Mucosa of stomach (tissue), 1 donor: ENCODE data around the gene THOC6.
A peak's percentile ranks its signal among the peaks of the same experiment; 100 is the strongest.

ENCODE experiments used
- H3K27me3 ChIP-seq: one replicate; pipeline ENCODE4 v1.7.0; 2013; ENCODE audit warnings: mild to moderate bottlenecking, low read length; ENCODE audit not compliant: control insufficient read depth, insufficient read depth
- H3K36me3 ChIP-seq: one replicate; pipeline ENCODE4 v1.7.0; 2013; ENCODE audit warnings: low read length; ENCODE audit not compliant: control insufficient read depth, insufficient read depth
- H3K4me1 ChIP-seq: one replicate; pipeline ENCODE4 v1.7.0; 2013; ENCODE audit warnings: mild to moderate bottlenecking, low read length; ENCODE audit not compliant: control insufficient read depth, insufficient read depth
- H3K4me3 ChIP-seq: one replicate; pipeline ENCODE4 v1.7.0; 2013; ENCODE audit warnings: low read length
- H3K9ac ChIP-seq: one replicate; pipeline ENCODE4 v1.7.0; 2013; ENCODE audit warnings: mild to moderate bottlenecking, low read length, moderate library complexity
- H3K9me3 ChIP-seq: one replicate; pipeline ENCODE4 v1.7.0; 2013; ENCODE audit warnings: mild to moderate bottlenecking, low read length, moderate library complexity; ENCODE audit not compliant: control insufficient read depth
- donor health status: Pancreatic carcinoma.

The THOC6 gene

DNA sequence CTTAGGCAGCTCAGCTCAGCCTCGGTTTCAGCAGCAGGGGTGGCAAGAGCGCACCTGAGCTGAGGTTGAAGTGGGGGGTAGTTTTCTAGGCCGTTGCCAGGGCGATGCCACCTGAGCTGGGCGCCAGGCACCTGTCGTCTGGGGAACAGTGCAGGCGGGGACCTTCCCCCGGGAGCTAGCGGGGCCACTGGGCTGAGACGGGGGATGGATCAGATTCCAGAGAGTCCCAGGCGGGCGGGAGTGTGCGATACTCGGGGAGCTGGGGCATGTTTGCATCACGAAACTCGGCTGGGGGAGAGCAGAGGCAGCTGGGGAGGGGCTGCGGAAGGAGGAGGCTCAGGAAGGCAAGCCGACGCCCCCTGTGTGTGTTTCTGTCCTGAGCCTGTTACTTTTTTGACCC, 11.6 kb upstream of the THOC6 start:
- Histone ChIP-seq H3K9ac (no peak overlapping the region), H3K36me3 (no peaks in the 10 kb centered on the region), H3K27me3 (peaks cover 40% of the 10 kb centered on the region), H3K4me3 (no peak overlapping the region), H3K9me3 (no peaks in the 10 kb centered on the region), H3K4me1 (peaks cover 39% of the 10 kb centered on the region)

- Histone ChIP-seq H3K9me3 (no peaks in the 10 kb centered on the region), H3K27me3 (peaks cover 45% of the 10 kb centered on the region), H3K36me3 (no peaks in the 10 kb centered on the region), H3K4me1 (peaks cover 32% of the 10 kb centered on the region), H3K9ac (no peak within 1 kb of the TSS), H3K4me3 (no peak within 1 kb of the TSS)
These were observed 10.9 kb upstream of the THOC6 start, which contains the start of gene CLDN9 for GRCh38 chr16:3012828-3013420. CLDN9 (plus strand) TSS chr16:3012923; CDS start chr16:3013363, 440 bp downstream.

GRCh38 chr16:3013491-3013951, 10.3 kb upstream of the THOC6 start:
- H3K27me3 ChIP-seq, result peaks cover 39% of the 10 kb centered on the region
- no peaks in the 10 kb centered on the region for H3K9me3 ChIP-seq
- no peak overlapping the region for H3K4me3 ChIP-seq
- H3K36me3 ChIP-seq, result no peaks in the 10 kb centered on the region
- H3K9ac ChIP-seq, result no peak overlapping the region
- peaks cover 26% of the 10 kb centered on the region for H3K4me1 ChIP-seq

DNA sequence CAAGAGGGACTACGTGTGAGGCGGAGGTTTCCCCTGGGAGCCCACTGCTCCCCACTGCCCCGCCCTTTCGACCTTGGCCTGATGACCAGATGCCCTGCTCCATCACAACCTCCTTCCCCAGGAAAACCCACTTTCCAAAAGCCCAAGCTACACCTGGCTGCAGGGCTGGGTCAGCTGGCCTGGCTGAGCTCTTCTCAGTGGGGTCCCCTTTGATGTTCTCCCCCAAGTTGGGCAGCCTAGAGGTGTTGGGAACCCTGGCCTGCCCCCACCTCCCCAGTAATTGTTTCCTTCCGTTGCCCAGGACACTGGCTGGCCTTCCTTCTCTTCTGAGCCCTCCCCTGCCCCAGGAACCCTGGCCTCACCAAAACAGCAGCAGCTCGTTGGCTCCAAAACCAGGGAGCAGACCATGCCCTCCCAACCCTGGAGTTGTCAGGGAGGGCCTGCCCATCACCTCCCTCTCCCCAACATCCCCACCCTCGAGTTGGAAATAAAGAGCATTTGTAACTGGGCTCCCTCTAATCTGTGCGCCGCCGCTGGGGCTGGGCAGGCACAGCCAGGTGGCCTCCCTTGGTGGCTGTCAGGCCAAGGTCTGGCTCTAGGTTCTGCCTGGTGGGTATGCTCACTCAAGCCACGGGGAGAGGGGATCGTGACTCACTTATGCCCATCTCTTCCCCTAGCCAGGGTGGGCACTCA, 9.7 kb upstream of the THOC6 start:
- H3K4me3 ChIP-seq, result no peak overlapping the region
- peaks cover 38% of the 10 kb centered on the region for H3K27me3 ChIP-seq
- H3K4me1 ChIP-seq, result peaks cover 20% of the 10 kb centered on the region
- H3K9me3 ChIP-seq, result no peaks in the 10 kb centered on the region
- H3K9ac ChIP-seq, result no peak overlapping the region
- H3K36me3 ChIP-seq, result no peaks in the 10 kb centered on the region

DNA sequence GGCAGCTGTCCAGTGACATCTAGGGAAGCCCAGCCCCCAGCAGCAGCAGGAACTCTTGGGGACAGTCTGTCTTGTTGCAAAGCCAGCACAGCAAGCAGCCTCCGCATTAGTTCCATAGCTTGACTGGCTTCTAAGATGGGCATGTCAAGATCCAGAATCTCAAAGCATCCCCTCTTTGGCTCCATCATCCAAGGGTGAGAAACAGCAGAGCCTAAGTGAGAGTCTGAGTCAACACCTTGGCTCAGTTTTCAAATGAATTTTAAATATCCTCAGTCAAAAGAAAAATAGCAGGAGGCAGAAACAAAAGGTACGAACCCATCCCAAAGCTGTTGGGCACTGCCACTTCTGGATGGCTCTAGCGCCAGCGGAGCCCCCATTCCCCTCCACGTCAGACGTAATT, 8.9 kb upstream of the THOC6 start:
- Histone ChIP-seq H3K9ac (no peak overlapping the region), H3K9me3 (no peaks in the 10 kb centered on the region), H3K36me3 (no peaks in the 10 kb centered on the region), H3K4me3 (no peak overlapping the region), H3K4me1 (peaks cover 13% of the 10 kb centered on the region), H3K27me3 (peaks cover 38% of the 10 kb centered on the region)

DNA sequence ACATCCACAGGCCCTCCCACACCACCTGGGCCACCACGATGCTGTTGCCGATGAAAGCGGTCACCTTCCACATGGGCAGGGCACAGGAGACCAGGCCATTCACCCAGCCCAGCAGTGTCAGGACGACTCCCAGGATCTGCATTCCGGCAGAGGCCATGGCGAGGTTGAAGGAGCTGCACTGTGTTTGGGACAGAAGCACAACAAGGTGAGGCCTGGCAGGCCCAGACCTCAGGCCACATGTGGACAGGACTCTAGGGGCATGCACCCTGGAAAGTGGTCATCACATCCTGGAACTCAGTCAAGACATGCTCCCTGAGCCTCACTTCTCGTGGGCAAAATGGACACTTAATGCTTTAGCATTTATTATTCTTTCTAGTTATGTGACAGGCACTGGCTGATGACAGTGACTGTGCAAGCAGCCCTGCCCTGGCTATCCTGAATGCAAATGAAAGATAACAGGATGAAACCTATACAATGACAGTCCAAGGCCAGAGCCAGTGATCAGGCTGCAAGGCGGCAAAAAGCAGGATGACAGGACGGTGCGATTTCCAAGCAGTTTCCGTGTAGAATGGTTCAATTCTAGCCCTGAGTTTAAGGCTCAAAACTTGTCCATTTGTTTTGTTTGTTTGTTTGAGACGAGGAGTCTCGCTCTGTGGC, 7.8 kb upstream of the THOC6 start:
- Histone ChIP-seq H3K27me3 (peaks cover 38% of the 10 kb centered on the region), H3K4me1 (peaks cover 10% of the 10 kb centered on the region), H3K9ac (no peak overlapping the region), H3K4me3 (no peak overlapping the region), H3K9me3 (no peaks in the 10 kb centered on the region), H3K36me3 (no peaks in the 10 kb centered on the region)

DNA sequence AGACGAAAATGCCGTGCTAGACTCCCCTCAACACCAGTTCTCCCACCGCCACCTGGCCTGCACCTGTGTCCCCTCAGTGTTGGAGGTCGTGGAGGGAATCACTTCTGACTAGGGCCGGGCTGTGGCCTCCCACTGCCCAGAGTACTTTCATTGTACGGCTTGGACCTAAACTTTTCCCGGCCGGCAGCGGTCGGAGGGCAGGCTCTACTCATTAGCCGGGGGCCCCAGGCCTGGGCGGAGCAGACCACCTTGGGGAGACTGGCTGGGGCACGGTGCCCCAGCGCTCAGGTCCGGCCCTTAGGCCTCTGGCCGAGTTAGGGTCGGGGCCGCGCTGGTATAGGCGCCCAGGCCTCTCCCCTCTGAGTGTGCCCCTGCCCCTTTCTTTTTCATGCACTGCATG, 6.5 kb upstream of the THOC6 start:
- peaks cover 22% of the 10 kb centered on the region for H3K4me1 ChIP-seq
- H3K9ac ChIP-seq, result no peak overlapping the region
- no peaks in the 10 kb centered on the region for H3K9me3 ChIP-seq
- no peaks in the 10 kb centered on the region for H3K36me3 ChIP-seq
- peaks cover 27% of the 10 kb centered on the region for H3K27me3 ChIP-seq
- H3K4me3 ChIP-seq, result no peak overlapping the region

GRCh38 chr16:3017794-3018506, 5.9 kb upstream of the THOC6 start, which contains the start of gene CLDN6:
CLDN6 (minus strand) TSS chr16:3018183; CDS start chr16:3016021, 2,162 bp downstream.
- no peaks in the 10 kb centered on the region for H3K36me3 ChIP-seq
- peaks cover 21% of the 10 kb centered on the region for H3K27me3 ChIP-seq
- peaks cover 22% of the 10 kb centered on the region for H3K4me1 ChIP-seq
- H3K4me3 ChIP-seq, result no peak within 1 kb of the TSS
- no peaks in the 10 kb centered on the region for H3K9me3 ChIP-seq
- H3K9ac ChIP-seq, result no peak within 1 kb of the TSS

DNA sequence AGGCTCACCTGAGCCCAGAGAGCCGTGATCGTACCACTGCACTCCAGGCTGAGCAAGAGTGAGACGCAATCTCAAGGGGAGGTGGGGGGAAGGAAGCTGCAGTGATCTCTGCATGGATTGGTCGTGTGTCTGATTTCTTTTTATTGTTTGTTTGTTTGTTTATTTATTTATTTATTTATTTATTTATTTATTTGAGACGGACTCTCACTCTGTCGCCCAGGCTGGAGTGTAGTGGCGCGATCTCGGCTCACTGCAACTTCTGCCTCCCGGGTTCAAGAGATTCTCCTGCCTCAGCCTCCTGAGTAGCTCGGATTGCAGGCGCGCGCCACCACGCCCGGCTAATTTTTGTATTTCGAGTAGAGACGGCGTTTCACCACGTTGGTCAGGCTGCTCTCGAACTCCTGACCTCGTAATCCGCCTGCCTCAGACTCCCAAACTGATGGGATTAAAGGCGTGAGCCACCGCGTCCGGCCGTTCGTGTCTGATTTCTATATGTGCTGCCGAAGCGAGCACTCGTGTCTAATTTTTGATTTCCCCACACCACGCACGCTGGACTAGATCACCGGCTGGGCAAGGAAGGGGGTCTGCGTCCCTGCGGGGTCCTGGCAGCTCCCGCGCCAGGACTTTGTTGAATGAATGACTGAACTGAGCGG, 4.1 kb upstream of the THOC6 start:
- H3K36me3 ChIP-seq, result no peaks in the 10 kb centered on the region
- H3K9me3 ChIP-seq, result no peaks in the 10 kb centered on the region
- H3K27me3 ChIP-seq, result peaks cover 9% of the 10 kb centered on the region
- peaks cover 25% of the 10 kb centered on the region for H3K4me1 ChIP-seq
- no peak overlapping the region for H3K4me3 ChIP-seq
- no peak overlapping the region for H3K9ac ChIP-seq

GRCh38 chr16:3020247-3020603, 3.6 kb upstream of the THOC6 start, which contains the start of gene TNFRSF12A:
TNFRSF12A (plus strand) TSS chr16:3020368; CDS start chr16:3020398, 30 bp downstream.
- H3K4me1 ChIP-seq, result peaks cover 25% of the 10 kb centered on the region
- peak within 1 kb of the TSS; percentile 79 for H3K9ac ChIP-seq

DNA sequence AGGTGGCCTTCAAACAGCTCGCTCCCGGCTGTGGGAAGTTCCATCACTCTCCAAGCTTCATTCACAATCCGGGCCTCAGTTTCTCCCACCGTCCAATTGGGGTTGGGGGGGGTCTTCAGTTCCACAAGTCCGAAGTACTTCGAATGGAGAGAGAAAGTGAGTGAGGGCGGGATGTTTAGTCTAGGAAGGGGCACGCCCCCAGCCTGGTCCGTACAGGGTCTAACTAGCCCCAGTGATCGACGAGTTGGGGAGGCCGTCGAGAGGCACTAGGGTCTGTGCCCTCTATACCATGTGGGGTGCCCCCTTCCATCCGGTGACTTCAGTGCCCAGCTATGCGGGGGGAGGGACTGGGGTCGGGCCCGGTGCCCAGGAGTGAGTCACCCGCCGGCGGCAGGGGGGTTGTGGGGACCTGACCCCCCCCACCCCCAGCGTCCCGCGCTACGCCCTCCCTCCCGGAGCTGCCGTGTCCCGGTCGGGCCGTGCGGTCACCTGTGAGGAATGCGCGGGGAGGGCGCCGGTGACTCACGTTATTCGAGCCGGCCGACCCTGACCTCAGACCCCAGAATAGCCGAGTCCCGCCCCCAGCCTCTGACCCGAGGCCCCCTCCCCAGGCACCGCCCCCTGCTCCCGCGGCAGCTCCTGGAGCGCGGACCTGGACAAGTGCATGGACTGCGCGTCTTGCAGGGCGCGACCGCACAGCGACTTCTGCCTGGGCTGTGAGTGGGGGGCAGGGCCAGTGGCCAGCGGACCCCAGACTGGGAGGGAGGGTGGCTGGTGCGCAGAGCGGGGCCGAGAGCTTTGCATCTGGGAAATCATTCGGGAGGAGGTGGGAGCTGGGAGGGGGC, 3.0 kb upstream of the THOC6 start:
- H3K4me3 ChIP-seq, result peak overlapping the region; percentile 78
- peaks cover 25% of the 10 kb centered on the region for H3K4me1 ChIP-seq
- peaks cover 9% of the 10 kb centered on the region for H3K27me3 ChIP-seq
- no peaks in the 10 kb centered on the region for H3K9me3 ChIP-seq
- peak overlapping the region; percentile 79 for H3K9ac ChIP-seq
- H3K36me3 ChIP-seq, result no peaks in the 10 kb centered on the region

More at GRCh38 chr16:3020247-3020603, 3.6 kb upstream of the THOC6 start, which contains the start of gene TNFRSF12A:
- Histone ChIP-seq H3K9me3 (no peaks in the 10 kb centered on the region), H3K36me3 (no peaks in the 10 kb centered on the region), H3K4me3 (peak within 1 kb of the TSS; percentile 78), H3K27me3 (peaks cover 9% of the 10 kb centered on the region)
